NCI-H748 (cell line): ENCODE data around the gene SFN.

Experiments
- DNase-seq: peaks from one replicate; lab custom pipeline; 2025; ENCODE audit not compliant: unreplicated experiment; lab: John Stamatoyannopoulos, UW

SFN gene

GRCh38 chr1:26909951-26910342 lies 47.0 kb downstream of the SFN start:
- no peak for DNase-seq

GRCh38 chr1:26910343-26911160 lies 47.6 kb downstream of the SFN start:
- no peak for DNase-seq

- DNase-seq, result no peak
These were observed 48.6 kb downstream of the SFN start for GRCh38 chr1:26911399-26912146.

- DNase-seq, result no peak
These were observed 49.2 kb downstream of the SFN start for GRCh38 chr1:26912147-26912490.

GRCh38 chr1:26913389-26913753 lies 50.4 kb downstream of the SFN start:
- no peak for DNase-seq
